Bone marrow (tissue), 2 donors: ENCODE measurements around the gene CENPT.
"Not testable (repeated sequence)": the region's sequence is repeated elsewhere in the genome, so short reads cannot be mapped to it uniquely, and the experiment has no call there.

Experiments
- DNase-seq, 2 donors: peaks; one replicate each; lab custom pipeline; 2025; lab: John Stamatoyannopoulos, UW

The CENPT gene

DNA sequence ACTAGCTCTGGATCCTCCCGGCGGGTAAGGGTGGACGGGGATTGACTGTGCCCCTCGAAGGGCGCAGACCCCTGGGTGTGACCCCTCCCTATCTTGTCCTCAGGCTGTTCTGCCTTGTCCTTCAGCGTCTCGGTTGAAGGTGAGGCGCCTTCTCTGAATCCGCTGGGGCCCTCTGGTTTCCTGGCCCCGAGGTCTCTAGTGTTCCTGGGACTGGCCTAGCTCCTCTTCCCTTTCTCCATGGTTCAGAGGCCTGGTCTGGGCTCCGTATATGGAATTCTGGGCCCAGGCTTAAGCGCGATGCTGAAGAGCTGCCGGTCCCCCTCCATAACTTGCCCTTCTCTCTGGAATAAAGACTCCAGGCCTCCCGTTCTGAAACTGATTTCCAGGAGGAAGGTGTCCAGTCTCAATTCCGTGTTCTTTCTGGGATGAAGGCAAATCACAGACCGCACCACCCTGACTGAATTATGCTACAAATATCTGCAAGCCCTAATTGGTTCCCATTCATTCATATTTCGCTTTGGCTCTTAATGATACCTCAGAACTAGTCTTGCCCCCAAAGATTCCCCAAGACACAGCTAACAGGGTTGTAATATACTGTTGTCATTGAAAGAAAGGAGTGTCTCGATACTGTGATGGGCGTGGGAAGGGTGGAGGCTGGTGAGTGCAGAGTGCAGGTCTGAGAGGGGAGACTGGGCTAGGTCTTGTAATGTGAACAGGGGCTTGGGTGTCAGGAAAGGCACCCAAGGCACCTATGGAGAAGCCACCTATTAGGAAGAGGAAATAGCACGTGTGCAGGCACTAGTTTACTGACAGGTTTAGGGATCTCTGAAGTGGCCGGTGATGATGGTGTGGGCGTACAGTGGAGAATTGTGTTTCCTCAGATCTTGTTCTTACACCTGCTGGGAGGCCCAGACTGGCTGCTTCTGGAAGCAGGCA, 26.2 kb upstream of the CENPT start:
- DNase-seq, result no peak

- DNase-seq, result peak; percentile 28 to 86
These were observed 25.3 kb upstream of the CENPT start, which contains the start of gene EDC4 for GRCh38 chr16:67872631-67873434. Gene EDC4 (plus strand): TSS chr16:67873052. CDS start chr16:67873262, 210 bp downstream.

DNA sequence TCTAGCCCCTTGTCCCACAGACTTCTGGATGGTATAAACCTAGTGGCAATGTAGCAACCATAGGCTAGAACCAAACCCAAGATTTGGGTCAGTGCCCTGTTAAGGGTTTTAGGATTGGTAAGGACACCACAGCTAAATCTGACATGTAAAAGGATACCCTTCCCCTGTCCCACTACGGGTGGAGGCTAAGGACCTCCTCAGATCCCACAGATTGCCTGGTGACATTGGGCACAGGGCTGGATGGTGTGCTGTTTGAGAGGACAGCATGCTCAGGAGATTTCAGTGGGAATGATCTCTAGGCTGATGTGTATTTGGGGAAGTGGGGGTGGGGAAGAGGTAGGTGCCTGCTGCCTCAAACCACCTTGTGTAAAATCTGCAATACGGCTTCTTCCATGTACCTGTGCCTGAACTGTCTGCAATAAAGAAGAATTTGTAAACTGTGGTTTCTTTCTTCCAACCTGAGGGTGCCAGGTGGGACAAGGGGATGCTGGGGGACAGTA, 24.7 kb upstream of the CENPT start:
- no peak for DNase-seq

- no peak for DNase-seq
These were observed 23.8 kb upstream of the CENPT start for GRCh38 chr16:67871256-67871655.

DNA sequence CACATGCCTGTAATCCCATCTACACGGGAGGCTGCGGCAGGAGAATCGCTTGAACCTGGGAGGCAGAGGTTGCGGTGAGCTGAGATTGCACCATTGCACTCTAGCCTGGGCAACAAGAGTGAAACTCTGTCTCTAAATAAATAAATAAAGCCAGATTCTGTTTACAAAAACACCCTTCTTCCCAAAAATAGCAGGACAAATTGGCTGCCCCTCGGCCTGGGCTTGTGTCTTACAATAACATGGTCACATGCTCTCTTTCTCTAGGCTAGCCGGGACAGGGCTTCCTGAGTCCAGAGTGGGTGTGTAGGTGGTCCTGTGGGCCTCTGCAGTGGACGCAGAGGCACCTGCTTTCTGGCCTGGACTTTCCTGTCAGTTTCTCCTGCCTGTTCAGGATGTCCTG, 22.2 kb upstream of the CENPT start:
- DNase-seq, result no peak

DNA sequence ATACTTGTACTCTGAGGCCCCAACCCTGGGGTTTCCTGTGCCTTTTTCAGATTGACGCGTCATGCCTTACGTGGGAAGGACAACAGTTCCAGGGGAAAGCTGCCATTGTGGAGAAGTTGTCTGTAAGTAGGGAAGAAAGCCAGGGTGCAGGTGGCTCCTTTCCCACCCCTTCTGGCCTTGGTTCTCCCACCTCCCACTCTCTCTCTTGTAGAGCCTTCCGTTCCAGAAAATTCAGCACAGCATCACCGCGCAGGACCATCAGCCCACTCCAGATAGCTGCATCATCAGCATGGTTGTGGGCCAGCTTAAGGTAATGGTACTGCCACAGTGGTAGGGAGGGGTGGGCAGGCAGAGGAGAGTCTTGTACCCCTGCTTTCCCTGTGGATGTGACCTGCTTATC, 20.8 kb upstream of the CENPT start:
- no peak for DNase-seq

- DNase-seq, result peak in 1 of 2 donors; percentile 4
These were observed 17.8 kb upstream of the CENPT start for GRCh38 chr16:67865318-67865717.

GRCh38 chr16:67864594-67864993, 17.1 kb upstream of the CENPT start:
- no peak for DNase-seq

- DNase-seq, result not testable (repeated sequence)
These were observed 16.6 kb upstream of the CENPT start for GRCh38 chr16:67864044-67864443.

DNA sequence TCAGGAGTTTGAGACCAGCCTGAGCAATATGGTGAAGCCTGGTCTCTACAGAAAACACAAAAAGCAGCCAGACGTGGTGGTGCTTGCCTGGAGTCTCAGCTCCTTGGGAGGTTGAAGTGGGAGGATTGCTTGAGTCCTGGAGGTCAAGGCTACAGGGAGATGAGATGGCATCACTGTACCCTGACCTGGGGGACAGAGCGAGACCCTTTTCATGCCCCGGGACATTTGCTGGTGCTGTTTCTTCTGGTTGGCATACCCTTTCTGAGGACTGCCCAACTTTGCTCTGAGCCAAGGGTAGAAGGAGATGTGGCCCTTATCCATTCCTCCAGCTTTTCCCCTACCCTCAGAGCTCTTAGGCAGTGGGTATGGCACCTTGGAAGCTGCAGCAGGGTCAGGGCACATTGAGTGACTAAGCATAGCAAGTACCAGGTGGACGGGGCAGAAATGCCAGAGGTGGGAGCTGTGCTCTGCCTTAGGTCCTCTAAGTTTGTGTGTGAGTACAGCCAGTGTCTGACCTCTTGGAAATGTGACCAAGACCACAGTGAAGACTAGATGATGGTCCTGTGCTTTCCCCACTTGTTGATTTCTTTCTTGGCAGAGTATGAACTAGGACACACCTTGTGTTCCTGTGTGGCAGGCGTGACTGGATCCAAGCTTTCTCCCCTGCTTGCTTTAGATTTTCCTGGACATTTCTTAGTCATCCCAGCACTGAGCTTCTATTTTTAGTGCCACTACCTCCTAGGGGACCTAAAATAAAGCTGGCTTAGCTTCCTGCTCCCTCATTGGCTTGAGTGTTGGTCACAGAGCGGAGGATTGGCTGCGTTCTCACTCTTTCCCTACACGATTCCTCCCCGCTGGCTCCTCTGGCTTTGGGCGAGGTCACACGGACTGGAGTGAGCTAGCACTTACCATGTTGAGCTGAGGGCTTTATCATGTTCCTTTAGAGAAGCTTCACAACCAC, 15.4 kb upstream of the CENPT start:
- DNase-seq, result no peak

GRCh38 chr16:67861877-67862276, 14.4 kb upstream of the CENPT start:
- DNase-seq, result no peak

DNA sequence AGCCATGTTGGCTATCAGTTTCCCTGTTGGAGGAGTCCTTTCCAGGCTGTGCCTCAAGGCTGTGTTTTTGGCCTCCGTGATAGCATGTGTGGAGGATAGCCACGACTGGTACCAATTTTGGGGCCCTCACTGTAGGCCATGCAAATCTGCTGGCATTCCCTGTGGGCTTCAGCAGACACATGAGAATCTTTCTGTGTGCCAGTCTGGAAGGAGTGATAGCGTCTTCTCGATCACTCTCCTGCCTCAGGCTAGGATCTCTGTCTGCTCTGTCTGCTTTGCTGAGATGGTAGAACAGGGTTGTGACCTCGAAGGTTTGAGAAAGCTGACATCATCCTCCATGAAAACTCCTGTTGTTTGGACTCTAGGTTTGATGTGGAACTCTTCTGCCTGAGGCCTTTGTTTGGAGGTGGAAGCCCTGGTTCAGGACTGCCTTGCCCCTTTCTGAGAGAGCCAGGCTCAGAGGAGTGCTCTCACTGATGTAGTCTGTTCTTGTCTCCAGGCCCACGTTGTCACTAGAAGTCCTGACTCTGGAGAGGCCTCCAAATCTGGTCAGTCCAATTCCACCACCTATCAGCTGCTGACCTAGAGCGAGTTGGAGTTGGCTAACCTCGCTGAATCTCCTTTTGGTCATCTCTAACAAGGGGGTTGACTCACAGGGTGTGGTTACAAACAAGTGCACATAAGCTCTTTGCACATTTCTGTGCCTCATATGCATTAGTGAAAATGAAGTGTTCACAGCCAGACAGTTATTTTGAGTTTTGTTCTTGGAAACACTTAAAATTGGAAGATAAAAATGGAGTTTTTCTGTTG, 13.3 kb upstream of the CENPT start:
- DNase-seq, result no peak

DNA sequence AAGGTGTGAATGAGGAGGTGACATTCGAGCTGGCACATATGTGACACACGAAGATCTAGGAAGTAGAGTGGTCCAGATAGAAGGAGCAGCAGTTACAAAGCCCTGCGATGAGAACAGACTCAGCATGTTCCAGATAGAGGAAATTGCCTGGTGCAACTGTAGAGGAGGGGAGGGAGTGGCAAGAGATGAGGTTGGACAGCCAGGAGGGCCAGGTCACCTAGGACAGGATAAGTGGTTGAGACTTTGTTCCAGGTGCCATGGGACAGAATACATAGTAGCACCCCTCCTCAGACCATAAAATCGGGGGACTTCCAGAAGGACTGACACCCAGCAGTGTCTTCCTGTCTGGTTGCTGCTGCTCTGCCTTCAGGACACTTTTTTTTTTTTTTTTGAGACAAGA, 11.0 kb upstream of the CENPT start:
- no peak for DNase-seq

- peak in 1 of 2 donors; percentile 56 for DNase-seq
These were observed 10.2 kb upstream of the CENPT start for GRCh38 chr16:67857547-67858233.

GRCh38 chr16:67856927-67857546, 9.5 kb upstream of the CENPT start:
- no peak for DNase-seq

- no peak for DNase-seq
These were observed 8.3 kb upstream of the CENPT start for GRCh38 chr16:67855789-67856188.

DNA sequence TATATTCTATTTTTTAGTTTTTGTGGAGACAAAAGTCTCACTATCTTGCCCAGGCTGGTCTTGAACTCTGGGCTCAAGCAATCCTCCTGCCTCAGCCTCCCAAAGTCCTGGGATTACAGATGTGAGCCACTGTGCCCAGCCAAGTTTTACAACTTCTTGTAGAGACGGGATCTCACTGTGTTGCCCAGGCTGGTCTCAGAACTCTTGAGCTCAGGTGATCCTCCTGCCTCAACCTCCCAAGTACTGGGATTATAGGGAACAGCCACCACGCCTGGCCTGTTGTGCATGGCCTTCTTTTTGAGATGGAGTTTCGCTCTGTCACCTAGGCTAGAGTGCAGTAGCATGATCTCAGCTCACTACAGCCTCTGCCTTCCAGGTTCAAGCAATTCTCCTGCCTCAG, 6.2 kb upstream of the CENPT start:
- DNase-seq, result no peak

GRCh38 chr16:67848118-67848517, 625 bp upstream of the CENPT start:
- DNase-seq, result no peak

DNA sequence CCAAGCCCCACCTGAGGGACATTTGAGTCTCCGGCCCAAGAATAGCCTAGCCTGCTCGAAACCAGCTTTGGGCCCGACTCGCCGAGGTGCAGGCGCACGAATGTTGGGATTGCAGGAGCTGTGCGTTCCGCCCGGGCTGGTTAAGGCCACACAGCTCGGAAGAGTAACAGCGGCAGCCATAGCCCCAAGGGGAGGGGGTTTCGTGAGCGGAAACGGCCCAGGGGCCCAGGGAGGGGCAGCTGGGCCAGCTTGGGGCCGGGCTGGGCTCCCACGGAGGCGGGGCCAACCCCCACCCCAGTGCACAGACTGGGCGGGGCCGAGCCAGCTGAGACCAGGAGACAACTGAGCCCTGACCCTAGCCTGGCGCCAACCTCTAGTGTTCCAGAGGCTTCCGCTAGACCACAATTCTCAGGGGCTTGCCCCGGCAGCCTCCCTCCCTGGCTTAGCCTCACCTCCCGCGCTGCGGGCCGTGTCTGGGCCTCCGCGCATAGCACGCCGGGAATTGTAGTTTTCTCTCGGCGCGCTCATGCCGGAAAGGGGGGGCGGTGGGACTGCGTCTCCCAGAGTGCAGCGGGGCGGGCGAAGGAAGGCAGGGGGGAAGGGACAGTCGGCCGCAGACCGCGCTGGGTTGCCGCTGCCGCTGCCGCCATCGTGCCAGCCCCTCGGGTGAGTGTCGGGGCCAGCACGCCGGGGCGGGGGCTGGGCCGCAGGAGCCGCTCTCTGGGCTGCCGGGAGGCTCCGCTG, 1.0 kb downstream of the CENPT start, which contains the start of gene NUTF2:
Gene NUTF2 (plus strand): TSS at position 614 of the 744 bp plus-strand sequence. CDS start 18,198 bp downstream, outside the sequence.
- DNase-seq, result peak; percentile 90 to 94
